Measurements from ENCODE around the gene DENND1B.

The DENND1B gene

GRCh38 chr1:197680311-197680710, 95.0 kb downstream of the DENND1B start:
- DNase-seq = no peak

GRCh38 chr1:197677752-197678295, 97.5 kb downstream of the DENND1B start:
- no peak for DNase-seq

- no peak for DNase-seq
These were observed 98.0 kb downstream of the DENND1B start for GRCh38 chr1:197677313-197677712.

- peak; percentile 4 for DNase-seq
These were observed 99.6 kb downstream of the DENND1B start for GRCh38 chr1:197675583-197676208.

GRCh38 chr1:197674286-197674685, 101.0 kb downstream of the DENND1B start:
- no peak for DNase-seq

GRCh38 chr1:197673292-197673691, 102.0 kb downstream of the DENND1B start:
- no peak for DNase-seq

GRCh38 chr1:197672347-197672746, 102.9 kb downstream of the DENND1B start:
- DNase-seq = no peak

GRCh38 chr1:197671920-197672319, 103.4 kb downstream of the DENND1B start:
- no peak for DNase-seq

GRCh38 chr1:197671140-197671539, 104.1 kb downstream of the DENND1B start:
- DNase-seq = peak; percentile 71

- DNase-seq = no peak
These were observed 108.5 kb downstream of the DENND1B start for GRCh38 chr1:197666769-197667285.

- no peak for DNase-seq
These were observed 110.9 kb downstream of the DENND1B start for GRCh38 chr1:197664391-197664790.

- DNase-seq = no peak
These were observed 111.9 kb downstream of the DENND1B start for GRCh38 chr1:197663162-197663953.

GRCh38 chr1:197660389-197660788, 114.9 kb downstream of the DENND1B start:
- DNase-seq = no peak

GRCh38 chr1:197659171-197659570, 116.1 kb downstream of the DENND1B start:
- DNase-seq = no peak

GRCh38 chr1:197649188-197649587, 126.1 kb downstream of the DENND1B start:
- DNase-seq = no peak

- no peak for DNase-seq
These were observed 137.0 kb downstream of the DENND1B start for GRCh38 chr1:197638316-197638715.

- no peak for DNase-seq
These were observed 137.9 kb downstream of the DENND1B start for GRCh38 chr1:197637406-197637805.

GRCh38 chr1:197633447-197634078, 141.7 kb downstream of the DENND1B start:
- DNase-seq = no peak

GRCh38 chr1:197632651-197633050, 142.6 kb downstream of the DENND1B start:
- DNase-seq = no peak

GRCh38 chr1:197632005-197632404, 143.3 kb downstream of the DENND1B start:
- DNase-seq = no peak

- no peak for DNase-seq
These were observed 152.9 kb downstream of the DENND1B start for GRCh38 chr1:197622371-197622770.

GRCh38 chr1:197621761-197622160, 153.5 kb downstream of the DENND1B start:
- no peak for DNase-seq

- no peak for DNase-seq
These were observed 154.5 kb downstream of the DENND1B start for GRCh38 chr1:197620714-197621163.

Data from HCEC 1CT (cell line).